H1 (cell line): Measurements from ENCODE around the gene SKP2. TPM values are rescaled to one million over a fixed set of nuclear protein-coding genes. Genes with fewer than 3 reads are reported as not detected.

Experiments
- CTCF ChIA-PET: fragments of 300-600 bp; sonication (Branson Sonifier 250); formaldehyde crosslinking; loops from one replicate; lab custom pipeline; 2021; ENCODE audit not compliant: partially characterized antibody; lab: Charles Lee
- POLR2A ChIA-PET: fragments of 300-600 bp; sonication (Branson Sonifier 250); formaldehyde crosslinking; loops from one replicate; lab custom pipeline; 2021; ENCODE audit warnings: inconsistent platforms; ENCODE audit not compliant: partially characterized antibody; lab: Charles Lee
- DNase-seq, 2 experiments: peaks; one replicate each; pipeline versions ENCODE4 v3.0.0 to v3.0.0-alpha.2; 2010 to 2022; ENCODE audit warnings: low spot score in 2 of 2, low read depth in 1 of 2, mixed read lengths in 1 of 2
- FAIRE-seq: peaks from 2 replicates; lab custom pipeline; 2011; peaks lifted over from hg19 to GRCh38; lab: Jason Lieb, UNC
- H2AFZ ChIP-seq: 2 replicates; pipeline ENCODE4 v1.8.1; 2012; ENCODE audit warnings: low read length, inconsistent platforms
- H2AK5ac ChIP-seq: 2 replicates; pipeline ENCODE4 v1.6.1; 2013; ENCODE audit warnings: low read depth, low read length
- H2BK120ac ChIP-seq: replicated peaks from 2 replicates; pipeline ENCODE3; 2013; ENCODE audit warnings: low read depth, low read length, inconsistent platforms
- H2BK12ac ChIP-seq: 2 replicates; pipeline ENCODE4 v1.6.1; 2013; ENCODE audit warnings: low read depth, low read length
- H2BK15ac ChIP-seq: 2 replicates; pipeline ENCODE4 v1.6.1; 2013; ENCODE audit warnings: low read length
- H2BK20ac ChIP-seq: 2 replicates; pipeline ENCODE4 v1.6.1; 2013; ENCODE audit warnings: low read length
- H2BK5ac ChIP-seq: 2 replicates; pipeline ENCODE4 v1.6.1; 2013; ENCODE audit warnings: low read depth, low read length
- H3K14ac ChIP-seq: 2 replicates; pipeline ENCODE4 v1.6.1; 2013; ENCODE audit warnings: inconsistent platforms; ENCODE audit not compliant: insufficient read length
- H3K18ac ChIP-seq: 2 replicates; pipeline ENCODE4 v1.6.1; 2013; ENCODE audit warnings: low read length; ENCODE audit errors: extremely low read depth
- H3K23ac ChIP-seq: 2 replicates; pipeline ENCODE4 v1.6.1; 2013; ENCODE audit warnings: inconsistent platforms; ENCODE audit not compliant: insufficient read length
- H3K23me2 ChIP-seq: 2 replicates; pipeline ENCODE4 v1.6.1; 2013; ENCODE audit warnings: low read depth, low read length
- H3K27ac ChIP-seq: 2 replicates; pipeline ENCODE4 v1.6.1; 2011; ENCODE audit warnings: low read depth, low read length, inconsistent platforms
- H3K27me3 ChIP-seq, 4 experiments: replicated peaks in 1 of 4; 1 replicate in 1 of 4; 2 replicates in 3 of 4; pipeline versions ENCODE4 v1.6.1 to v1.8.1; 2011 to 2013; ENCODE audit warnings: low read length in 3 of 4, mild to moderate bottlenecking in 3 of 4, inconsistent platforms in 2 of 4, mixed read lengths in 2 of 4, moderate library complexity in 1 of 4; ENCODE audit not compliant: control insufficient read depth in 3 of 4, insufficient read depth in 3 of 4; ENCODE audit errors: extremely low read depth in 1 of 4
- H3K36me3 ChIP-seq, 4 experiments: 2 replicates each; pipeline versions ENCODE4 v1.6.1 to v1.8.1; 2011 to 2013; ENCODE audit warnings: mild to moderate bottlenecking in 4 of 4, low read length in 3 of 4, moderate library complexity in 2 of 4, control low read depth in 1 of 4, inconsistent platforms in 1 of 4; ENCODE audit not compliant: insufficient read depth in 4 of 4, control insufficient read depth in 2 of 4
- H3K4ac ChIP-seq: replicated peaks from 2 replicates; pipeline ENCODE3; 2013; ENCODE audit warnings: low read length, low read depth, mixed read lengths, inconsistent platforms; ENCODE audit not compliant: insufficient read length
- H3K4me1 ChIP-seq, 4 experiments: replicated peaks in 1 of 4; 1 replicate in 1 of 4; 2 replicates in 3 of 4; pipeline versions ENCODE4 v1.6.1 to v1.8.1; 2011 to 2013; ENCODE audit warnings: low read length in 3 of 4, inconsistent platforms in 2 of 4, mixed read lengths in 1 of 4; ENCODE audit not compliant: insufficient read depth in 4 of 4, control insufficient read depth in 3 of 4
- H3K4me2 ChIP-seq, 2 experiments: 2 replicates each; pipeline versions ENCODE4 v1.6.1 to v1.8.1; 2011 to 2013; ENCODE audit warnings: low read depth in 2 of 2, low read length in 2 of 2, control low read depth in 1 of 2, inconsistent platforms in 1 of 2, mild to moderate bottlenecking in 1 of 2; ENCODE audit not compliant: insufficient read depth in 1 of 2
- H3K4me3 ChIP-seq, 4 experiments: fragments of 200-600, 300-600 bp in 1 of 4; sonication (generic), shearing (Covaris generic), sonication (Bioruptor Twin) in 1 of 4; 2 replicates each; pipeline versions ENCODE4 v1.5.1 to v1.8.1; 2011 to 2016; ENCODE audit warnings: low read length in 4 of 4, low read depth in 3 of 4, control low read depth in 2 of 4, inconsistent platforms in 2 of 4, mild to moderate bottlenecking in 2 of 4, mixed read lengths in 1 of 4, moderate library complexity in 1 of 4; ENCODE audit not compliant: insufficient read depth in 2 of 4; ENCODE audit errors: extremely low read depth in 1 of 4
- H3K56ac ChIP-seq: replicated peaks from 2 replicates; pipeline ENCODE3; 2013; ENCODE audit warnings: low read depth, mild to moderate bottlenecking, mixed read lengths, low read length, inconsistent platforms; ENCODE audit not compliant: insufficient read length
- H3K79me1 ChIP-seq: 2 replicates; pipeline ENCODE4 v1.6.1; 2013; ENCODE audit warnings: low read depth, low read length, control low read depth
- H3K79me2 ChIP-seq, 2 experiments: 2 replicates each; pipeline versions ENCODE4 v1.6.1 to v1.8.1; 2012 to 2013; ENCODE audit warnings: low read length in 2 of 2, mild to moderate bottlenecking in 2 of 2, inconsistent platforms in 1 of 2; ENCODE audit not compliant: insufficient read depth in 2 of 2, control insufficient read depth in 1 of 2
- H3K9ac ChIP-seq, 4 experiments: replicated peaks in 1 of 4; 1 replicate in 1 of 4; 2 replicates in 3 of 4; pipeline versions ENCODE4 v1.6.1 to v1.8.1; 2011 to 2013; ENCODE audit warnings: low read depth in 3 of 4, low read length in 3 of 4, control low read depth in 2 of 4, mild to moderate bottlenecking in 2 of 4, moderate library complexity in 2 of 4, inconsistent platforms in 1 of 4; ENCODE audit errors: extremely low read depth in 1 of 4
- H3K9me3 ChIP-seq, 2 experiments: 2 replicates each; pipeline versions ENCODE4 v1.6.1 to v1.8.1; 2012 to 2013; ENCODE audit warnings: mild to moderate bottlenecking in 2 of 2, moderate library complexity in 2 of 2, control low read depth in 1 of 2, inconsistent platforms in 1 of 2, low read depth in 1 of 2, low read length in 1 of 2, mixed read lengths in 1 of 2; ENCODE audit not compliant: insufficient read depth in 2 of 2
- H4K20me1 ChIP-seq, 2 experiments: replicated peaks in 1 of 2; 2 replicates each; pipeline versions ENCODE3 to v1.8.1; 2011 to 2013; ENCODE audit warnings: inconsistent platforms in 2 of 2, low read length in 2 of 2, mild to moderate bottlenecking in 1 of 2; ENCODE audit not compliant: insufficient read depth in 2 of 2, control insufficient read depth in 1 of 2
- H4K5ac ChIP-seq: 2 replicates; pipeline ENCODE4 v1.6.1; 2013; ENCODE audit warnings: low read length, low read depth, mixed read lengths, inconsistent platforms; ENCODE audit not compliant: insufficient read length
- H4K8ac ChIP-seq: 2 replicates; pipeline ENCODE4 v1.8.0; 2013; ENCODE audit warnings: mild to moderate bottlenecking, moderate library complexity, low read length, inconsistent platforms; ENCODE audit not compliant: insufficient read depth; ENCODE audit errors: extremely low read depth
- H4K91ac ChIP-seq: replicated peaks from 2 replicates; pipeline ENCODE3; 2013; ENCODE audit warnings: low read length, mixed read lengths, inconsistent platforms; ENCODE audit not compliant: insufficient read length
- WGBS, 2 experiments: shearing (Covaris generic) in 1 of 2; methylation state at CpG; one replicate each; pipeline versions ENCODE4 v1.1.6 to v1.1.7; 2013 to 2015; ENCODE audit warnings: low lambda C conversion rate in 2 of 2, mixed read lengths in 2 of 2, inconsistent platforms in 1 of 2, low coverage in 1 of 2, missing lambda C conversion rate in 1 of 2; ENCODE audit not compliant: insufficient replicate concordance in 2 of 2, insufficient coverage in 1 of 2, insufficient read length in 1 of 2; ENCODE audit errors: extremely low coverage in 1 of 2, missing lambda C conversion rate in 1 of 2; 5-methylcytosine and 5-hydroxymethylcytosine counted together
- polyA plus RNA-seq, 7 experiments: library from polyadenylated mRNA; depleted of rRNA in 3 of 7; stranded (reverse) in 5 of 7; unstranded in 2 of 7; fragments of >200 nt in 5 of 7; fragments of 200-250 nt in 2 of 7; gene quantifications; 1 replicate in 5 of 7; 2 replicates in 1 of 7; 4 replicates in 1 of 7; pipeline versions ENCODE4 v1.2.1 to v1.2.3, GENCODE V29; 2011 to 2013; ENCODE audit warnings: missing spikeins in 2 of 7, mixed read lengths in 2 of 7
- total RNA-seq: library from RNA; stranded (reverse); fragmentation: NEBNext Ultra II Directional; extraction: Animal tissue kit (Norgen Biotek cat#: 25700); gene quantifications from 2 replicates; pipeline ENCODE4 v1.2.1, GENCODE V29; 2021

Gene SKP2
- total and polyA plus RNA-seq, 2 of the 8 experiments (the other 6 are each of a cell fraction or from before 2014, with no cell fraction given), result 49.9 to 104 TPM

DNA sequence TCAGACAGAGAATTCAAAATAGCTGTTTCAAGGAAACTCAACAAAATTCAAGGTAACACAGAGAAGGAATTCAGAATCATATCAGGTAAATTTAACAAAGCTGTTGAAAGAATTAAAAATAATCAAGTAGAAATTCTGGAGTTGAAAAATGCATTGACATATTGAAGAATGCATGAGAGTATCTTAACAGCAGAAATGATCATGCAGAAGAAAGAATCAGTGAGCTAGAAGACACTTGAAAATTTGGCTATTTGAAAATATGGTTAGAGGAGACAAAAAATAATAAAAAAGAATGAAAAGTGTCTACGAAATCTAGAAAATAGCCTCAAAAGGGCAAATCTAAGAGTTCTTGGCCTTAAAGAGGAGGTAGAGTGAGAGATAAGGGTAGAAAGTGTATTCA lies 23.1 kb upstream of the SKP2 start:
- no peak overlapping the region for H4K91ac ChIP-seq
- H3K56ac ChIP-seq, result no peak overlapping the region
- WGBS, 2 experiments, result 81% methylated on average over 1 of the region's 1 CpG; no CpG with 5 or more reads in 1 of the 2 experiments
- H3K36me3 ChIP-seq, result no peaks in the 10 kb centered on the region
- H3K4me2 ChIP-seq, result no peak overlapping the region
- no peak overlapping the region for H2BK20ac ChIP-seq
- H2AK5ac ChIP-seq, result no peak overlapping the region
- no peak overlapping the region for H2BK15ac ChIP-seq
- no peaks in the 10 kb centered on the region for H3K79me2 ChIP-seq
- H4K20me1 ChIP-seq, result no peaks in the 10 kb centered on the region
- H2BK120ac ChIP-seq, result no peak overlapping the region
- no peak overlapping the region for H3K23ac ChIP-seq
- no peaks in the 10 kb centered on the region for H3K4me1 ChIP-seq
- H3K23me2 ChIP-seq, result no peaks in the 10 kb centered on the region
- DNase-seq (no peak), FAIRE-seq (no peak)
- CTCF ChIA-PET, result interaction anchor here (0.7 to 1.7 kb wide), 3 partner anchors 33 to 177 kb away, joined by 3 to 4 read pairs (median 3); no protein-coding TSS in a partner anchor
- no peak overlapping the region for H2BK5ac ChIP-seq
- POLR2A ChIA-PET, result no interaction called here
- no peak overlapping the region for H4K5ac ChIP-seq
- H3K4me3 ChIP-seq, result no peak overlapping the region
- H3K18ac ChIP-seq, result no peak overlapping the region
- H3K14ac ChIP-seq, result no peak overlapping the region
- no peaks in the 10 kb centered on the region for H3K9me3 ChIP-seq
- H3K4ac ChIP-seq, result no peak overlapping the region
- no peak overlapping the region for H3K27ac ChIP-seq
- H3K79me1 ChIP-seq, result no peaks in the 10 kb centered on the region
- H3K27me3 ChIP-seq, result no peaks in the 10 kb centered on the region
- no peak overlapping the region for H2BK12ac ChIP-seq
- no peak overlapping the region for H3K9ac ChIP-seq
- no peak overlapping the region for H2AFZ ChIP-seq
- no peak overlapping the region for H4K8ac ChIP-seq
